ENCODE data around the gene MRTFA.

Gene MRTFA

GRCh38 chr22:40452730-40453487, 183.6 kb downstream of the MRTFA start:
- no peak for TF ChIP-seq GATA2 (IDR thresholded peaks at IDR 0.05; ENCODE audit: low read depth, low read length)
- TF ChIP-seq GATA3 (IDR thresholded peaks at IDR 0.05; ENCODE audit: low read depth, low read length) = no peak

DNA sequence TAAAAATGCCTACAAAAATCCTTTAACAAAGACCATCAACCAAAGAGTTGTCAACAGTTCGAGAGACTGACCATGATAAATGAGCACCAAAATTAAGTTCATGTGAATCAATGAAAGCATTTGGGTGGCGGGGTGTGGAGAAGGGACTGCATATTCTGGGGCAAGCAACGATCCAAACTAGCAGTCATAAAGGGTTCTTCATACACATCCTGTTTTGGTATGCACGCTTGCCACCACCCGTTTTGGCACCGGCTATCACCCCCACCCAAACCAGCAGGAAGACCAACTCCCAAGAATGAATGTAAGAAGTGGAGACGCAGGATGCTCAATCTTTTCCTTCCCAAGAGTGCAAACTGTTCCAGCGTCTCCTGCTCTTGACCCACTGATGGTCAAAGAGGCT, 185.3 kb downstream of the MRTFA start:
- TF ChIP-seq GATA3 (IDR thresholded peaks at IDR 0.05; ENCODE audit: low read depth, low read length) (no peak), GATA2 (IDR thresholded peaks at IDR 0.05; ENCODE audit: low read depth, low read length) (no peak)

- TF ChIP-seq GATA2 (IDR thresholded peaks at IDR 0.05; ENCODE audit: low read depth, low read length) (no peak), GATA3 (IDR thresholded peaks at IDR 0.05; ENCODE audit: low read depth, low read length) (no peak)
Measured at GRCh38 chr22:40450616-40451015, 185.9 kb downstream of the MRTFA start.

GRCh38 chr22:40449676-40450035, 186.9 kb downstream of the MRTFA start:
- no peak for TF ChIP-seq GATA2 (IDR thresholded peaks at IDR 0.05; ENCODE audit: low read depth, low read length)
- TF ChIP-seq GATA3 (IDR thresholded peaks at IDR 0.05; ENCODE audit: low read depth, low read length) = no peak

DNA sequence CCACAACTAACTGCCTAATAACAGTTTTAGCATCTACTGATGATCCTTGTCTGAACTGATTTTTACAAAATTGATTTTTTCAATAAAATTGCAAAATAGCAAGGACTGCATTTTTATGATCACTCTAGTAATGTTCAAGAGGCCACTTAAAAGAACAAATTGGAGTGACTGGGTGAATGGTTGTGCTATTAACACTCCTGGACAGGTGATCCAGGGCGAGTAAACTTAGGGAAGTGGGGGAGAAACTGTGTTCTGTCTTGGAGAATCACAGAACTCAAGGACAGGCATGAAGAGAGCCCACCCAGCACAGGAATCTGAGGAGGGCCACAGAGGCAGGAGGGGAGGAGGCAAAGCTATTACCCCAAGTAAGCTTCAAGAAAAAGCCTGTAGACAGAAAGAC, 190.3 kb downstream of the MRTFA start:
- TF ChIP-seq GATA3 (IDR thresholded peaks at IDR 0.05; ENCODE audit: low read depth, low read length) = no peak
- TF ChIP-seq GATA2 (IDR thresholded peaks at IDR 0.05; ENCODE audit: low read depth, low read length) = no peak

- TF ChIP-seq GATA3 (IDR thresholded peaks at IDR 0.05; ENCODE audit: low read depth, low read length) (no peak), GATA2 (IDR thresholded peaks at IDR 0.05; ENCODE audit: low read depth, low read length) (no peak)
Measured at GRCh38 chr22:40444178-40444831, 192.2 kb downstream of the MRTFA start.

DNA sequence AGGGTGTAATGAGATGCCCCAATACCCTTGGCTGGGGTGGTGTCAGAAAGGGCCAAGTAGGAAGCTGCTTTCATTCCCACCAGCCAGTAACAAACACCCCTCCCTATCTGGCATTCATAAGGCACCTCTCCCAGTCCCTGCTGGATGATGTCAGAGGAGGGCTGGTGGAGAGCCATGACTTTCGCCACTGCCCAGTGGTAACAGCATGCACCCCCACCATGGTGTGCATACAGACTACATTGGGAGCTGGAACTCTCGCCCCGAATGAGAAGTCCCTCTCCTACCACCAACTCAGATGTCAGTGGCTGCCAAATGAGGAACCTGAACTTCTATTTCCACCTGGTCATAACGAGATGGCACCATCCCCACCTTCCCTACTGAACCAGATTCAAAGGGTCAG, 192.8 kb downstream of the MRTFA start:
- TF ChIP-seq GATA3 (IDR thresholded peaks at IDR 0.05; ENCODE audit: low read depth, low read length) = no peak
- TF ChIP-seq GATA2 (IDR thresholded peaks at IDR 0.05; ENCODE audit: low read depth, low read length) = no peak

- TF ChIP-seq GATA2 (IDR thresholded peaks at IDR 0.05; ENCODE audit: low read depth, low read length) (no peak), GATA3 (IDR thresholded peaks at IDR 0.05; ENCODE audit: low read depth, low read length) (no peak)
Measured at GRCh38 chr22:40441761-40442390, 194.6 kb downstream of the MRTFA start.

- TF ChIP-seq GATA2 (IDR thresholded peaks at IDR 0.05; ENCODE audit: low read depth, low read length) (no peak), GATA3 (IDR thresholded peaks at IDR 0.05; ENCODE audit: low read depth, low read length) (no peak)
Measured at GRCh38 chr22:40436505-40437431, 199.8 kb downstream of the MRTFA start.

GRCh38 chr22:40434745-40435144, 201.8 kb downstream of the MRTFA start:
- TF ChIP-seq GATA2 (IDR thresholded peaks at IDR 0.05; ENCODE audit: low read depth, low read length) = no peak
- no peak for TF ChIP-seq GATA3 (IDR thresholded peaks at IDR 0.05; ENCODE audit: low read depth, low read length)

DNA sequence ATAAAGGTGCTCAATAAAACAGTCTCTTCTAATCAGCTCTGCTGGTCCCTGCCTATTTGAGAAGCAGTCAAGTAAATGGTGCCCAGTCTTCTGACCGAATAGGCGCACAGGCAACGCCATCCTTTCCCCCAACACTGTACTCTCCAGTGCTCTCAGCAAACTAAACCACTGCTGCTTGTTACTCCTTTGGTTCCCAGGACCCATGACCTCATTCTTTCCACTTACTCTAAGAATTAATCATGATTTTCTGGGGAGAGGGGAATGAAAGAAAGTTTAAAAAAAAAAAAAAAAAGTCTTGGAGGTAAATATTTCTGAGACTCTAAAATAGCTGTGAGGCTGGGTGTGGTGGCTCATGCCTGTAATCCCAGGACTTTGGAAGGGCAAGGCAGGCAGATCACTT, 202.4 kb downstream of the MRTFA start:
- TF ChIP-seq GATA3 (IDR thresholded peaks at IDR 0.05; ENCODE audit: low read depth, low read length) (no peak), GATA2 (IDR thresholded peaks at IDR 0.05; ENCODE audit: low read depth, low read length) (no peak)

DNA sequence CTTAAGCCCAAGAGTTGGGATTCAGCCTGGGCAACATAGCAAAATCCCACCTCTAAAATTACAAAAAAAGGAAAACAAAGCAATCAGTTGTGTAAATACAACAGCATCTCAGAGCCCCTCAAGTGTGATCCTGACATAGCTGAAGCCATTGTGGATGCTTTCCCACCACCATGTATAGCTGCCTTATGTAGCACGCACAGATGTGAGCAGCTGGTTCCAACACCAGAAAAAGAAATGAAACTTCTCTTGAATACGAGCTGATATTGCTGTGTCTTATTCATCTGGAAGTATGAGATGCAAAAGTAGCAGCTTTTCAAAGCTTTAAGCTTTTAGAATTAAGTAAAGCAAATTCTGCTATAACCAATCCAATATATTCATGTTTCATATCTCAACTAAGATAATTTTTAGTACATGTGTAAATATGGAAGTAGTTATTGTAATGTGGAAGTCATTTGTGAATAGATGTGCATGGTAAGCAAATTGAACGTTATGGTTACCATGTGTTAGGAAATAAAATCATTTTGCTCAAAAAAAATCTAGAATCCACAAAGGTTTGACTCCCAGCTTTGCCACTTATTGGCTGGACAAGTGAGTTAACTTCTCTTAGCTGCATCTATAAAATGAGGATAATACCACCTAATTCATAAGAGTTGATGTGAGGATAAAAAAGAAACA, 203.0 kb downstream of the MRTFA start:
- TF ChIP-seq GATA2 (IDR thresholded peaks at IDR 0.05; ENCODE audit: low read depth, low read length) (no peak), GATA3 (IDR thresholded peaks at IDR 0.05; ENCODE audit: low read depth, low read length) (no peak)

DNA sequence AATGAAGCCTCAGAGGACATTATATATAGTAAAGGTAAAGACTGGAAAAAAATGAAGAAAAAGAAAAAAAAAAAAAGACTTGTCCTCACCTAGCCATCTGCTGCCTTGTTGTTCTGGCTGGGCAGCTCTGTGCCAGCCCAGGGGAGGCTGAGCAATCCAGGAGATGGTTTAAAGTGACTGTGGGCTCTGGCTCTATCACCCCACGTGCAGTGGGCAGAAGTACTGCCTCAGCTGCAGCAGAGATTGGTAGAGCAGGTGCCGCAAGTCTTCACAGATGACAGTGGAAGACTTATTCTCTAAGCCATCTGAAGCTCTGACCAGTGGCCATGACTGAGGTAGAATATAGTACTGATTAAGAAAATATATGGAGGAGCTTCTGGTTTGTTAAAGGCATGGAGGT, 203.9 kb downstream of the MRTFA start:
- TF ChIP-seq GATA2 (IDR thresholded peaks at IDR 0.05; ENCODE audit: low read depth, low read length) (no peak), GATA3 (IDR thresholded peaks at IDR 0.05; ENCODE audit: low read depth, low read length) (no peak)
